Fibroblast of villous mesenchyme (primary cell): ENCODE measurements around the gene RAB39A. TPM values are rescaled to one million over a fixed set of nuclear protein-coding genes. Genes with fewer than 3 reads are reported as not detected.

ENCODE experiments used
- DNase-seq: peaks from one replicate; pipeline ENCODE4 v3.0.0-alpha.2; 2010; ENCODE audit warnings: low read depth
- H3K4me3 ChIP-seq: 2 replicates; pipeline ENCODE4 v1.5.1; 2011; ENCODE audit warnings: low read depth, mild to moderate bottlenecking, low read length
- total RNA-seq: library from RNA; depleted of rRNA; stranded (reverse); fragments of >200 nt; gene quantifications from 2 replicates; pipeline ENCODE4 v1.2.3, GENCODE V29; 2012
- TF ChIP-seq, protein P1 (sequence below): IDR thresholded peaks from 2 replicates; pipeline ENCODE4 v1.5.1; 2012; ENCODE audit warnings: low read depth, mild to moderate bottlenecking, low read length; ENCODE audit not compliant: insufficient read depth

Gene RAB39A
- total RNA-seq, 1 donor: not detected

DNA sequence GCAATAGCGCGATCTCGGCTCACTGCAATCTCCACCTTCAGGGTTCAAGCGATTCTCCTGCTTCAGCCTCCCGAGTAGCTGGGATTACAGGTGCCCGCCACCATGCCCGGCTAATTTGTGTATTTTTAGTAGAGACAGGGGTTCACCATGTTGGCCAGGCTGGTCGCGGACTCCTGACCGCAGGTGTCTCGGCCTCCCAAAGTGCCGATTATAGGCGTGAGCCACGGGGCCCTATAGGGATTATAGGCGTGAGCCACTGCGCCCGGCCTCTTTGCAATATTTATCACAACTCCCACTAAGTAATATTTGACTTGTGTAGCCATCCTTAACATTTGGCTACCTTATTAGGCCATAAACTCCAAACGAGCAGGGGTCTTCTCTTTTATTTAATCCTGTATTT is 79.6 kb downstream of the RAB39A start:
- no peak overlapping the region for H3K4me3 ChIP-seq
- no peak for DNase-seq
- TF ChIP-seq, protein P1, sequence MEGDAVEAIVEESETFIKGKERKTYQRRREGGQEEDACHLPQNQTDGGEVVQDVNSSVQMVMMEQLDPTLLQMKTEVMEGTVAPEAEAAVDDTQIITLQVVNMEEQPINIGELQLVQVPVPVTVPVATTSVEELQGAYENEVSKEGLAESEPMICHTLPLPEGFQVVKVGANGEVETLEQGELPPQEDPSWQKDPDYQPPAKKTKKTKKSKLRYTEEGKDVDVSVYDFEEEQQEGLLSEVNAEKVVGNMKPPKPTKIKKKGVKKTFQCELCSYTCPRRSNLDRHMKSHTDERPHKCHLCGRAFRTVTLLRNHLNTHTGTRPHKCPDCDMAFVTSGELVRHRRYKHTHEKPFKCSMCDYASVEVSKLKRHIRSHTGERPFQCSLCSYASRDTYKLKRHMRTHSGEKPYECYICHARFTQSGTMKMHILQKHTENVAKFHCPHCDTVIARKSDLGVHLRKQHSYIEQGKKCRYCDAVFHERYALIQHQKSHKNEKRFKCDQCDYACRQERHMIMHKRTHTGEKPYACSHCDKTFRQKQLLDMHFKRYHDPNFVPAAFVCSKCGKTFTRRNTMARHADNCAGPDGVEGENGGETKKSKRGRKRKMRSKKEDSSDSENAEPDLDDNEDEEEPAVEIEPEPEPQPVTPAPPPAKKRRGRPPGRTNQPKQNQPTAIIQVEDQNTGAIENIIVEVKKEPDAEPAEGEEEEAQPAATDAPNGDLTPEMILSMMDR: no peak

DNA sequence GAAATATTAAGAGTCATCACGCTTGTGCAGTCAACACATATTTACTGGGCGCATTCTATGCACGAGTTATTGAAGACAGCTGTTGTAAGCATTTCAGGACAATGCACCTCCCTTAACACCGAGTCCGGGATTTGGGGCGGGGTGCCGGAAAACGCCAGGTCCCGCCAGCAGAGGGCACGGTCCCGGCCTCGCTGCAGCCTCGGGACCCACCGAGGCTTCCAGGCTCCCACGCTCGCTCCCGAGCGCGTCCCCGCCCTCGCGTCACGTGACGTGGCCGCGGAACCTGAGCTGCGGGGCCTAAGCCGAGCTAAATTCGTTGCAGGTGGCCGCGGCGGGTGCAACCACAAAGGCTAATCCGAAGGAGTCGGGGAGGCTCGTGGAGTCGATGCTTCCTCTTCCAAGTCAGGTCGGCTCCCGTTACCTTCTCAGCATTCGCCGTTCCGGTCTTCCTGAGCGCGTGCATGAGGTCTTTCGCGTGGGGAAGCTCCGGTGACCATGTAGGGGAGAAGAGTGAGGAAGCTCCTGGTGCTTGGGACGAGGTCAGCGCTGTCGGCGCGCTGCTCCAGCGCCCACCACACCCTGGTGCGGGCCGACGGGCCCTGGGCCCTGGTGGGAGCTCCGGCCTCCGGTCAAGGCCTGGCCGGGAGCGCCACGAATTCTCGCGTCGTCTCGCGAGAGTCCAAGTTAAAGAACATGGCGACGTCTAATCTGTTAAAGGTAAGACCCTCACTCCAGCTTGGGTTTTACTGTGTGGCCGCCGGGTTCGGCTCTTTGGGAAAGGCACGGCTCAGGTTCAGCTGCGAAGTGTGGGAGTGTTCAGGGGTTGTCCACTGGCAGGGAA is 80.6 kb downstream of the RAB39A start, which contains the start of gene CUL5:
Gene CUL5 (plus strand): TSS at position 243 of the 841 bp plus-strand sequence. CDS start 451 bp downstream, at position 694.
- TF ChIP-seq, protein P1: peak; percentile 89
- peak; percentile 95 for DNase-seq
- peak within 1 kb of the TSS; percentile 80 for H3K4me3 ChIP-seq

DNA sequence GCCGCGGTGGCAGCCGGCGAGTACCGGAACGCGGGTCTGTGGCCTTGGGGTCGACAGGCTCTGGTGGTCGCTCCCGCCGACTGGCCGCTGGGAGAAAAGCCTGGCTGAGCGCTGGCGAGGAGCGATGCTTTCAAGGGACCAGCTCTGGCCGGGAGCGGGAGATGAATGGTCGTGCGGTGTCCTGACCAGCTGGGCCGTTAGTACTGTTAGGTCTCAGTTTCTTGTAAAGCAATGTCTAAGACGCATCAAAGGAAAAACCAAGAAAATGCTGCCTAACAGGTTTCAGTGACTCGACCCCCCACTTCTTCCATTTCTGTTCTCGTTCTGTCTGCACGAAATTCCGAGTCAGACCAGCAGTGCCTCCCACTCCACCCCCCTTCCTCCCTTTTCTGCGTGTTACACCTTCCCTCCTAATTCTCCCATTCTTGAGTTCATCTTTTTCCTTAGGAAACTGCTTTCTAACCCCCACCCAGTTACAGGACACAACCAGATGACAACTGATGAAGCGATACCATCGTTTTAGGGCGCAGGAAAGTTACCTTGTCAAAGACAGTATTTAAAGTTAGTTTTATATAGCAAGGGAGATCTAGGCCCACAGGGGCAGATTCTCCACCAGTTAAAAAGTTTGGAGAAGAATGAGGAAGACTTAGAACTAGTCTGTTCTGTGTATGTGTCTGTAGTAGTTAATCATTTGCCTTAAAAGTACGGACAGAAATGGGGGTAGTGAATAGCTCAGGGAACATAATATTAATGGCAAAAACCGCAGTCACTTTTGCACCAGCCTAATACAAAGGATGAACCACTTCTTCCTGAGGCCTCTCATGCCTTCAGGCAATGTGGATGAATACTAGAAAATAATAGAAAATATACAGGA is 81.5 kb downstream of the RAB39A start:
- TF ChIP-seq, protein P1: no peak
- H3K4me3 ChIP-seq: peak overlapping the region; percentile 80
- DNase-seq: peak; percentile 25

DNA sequence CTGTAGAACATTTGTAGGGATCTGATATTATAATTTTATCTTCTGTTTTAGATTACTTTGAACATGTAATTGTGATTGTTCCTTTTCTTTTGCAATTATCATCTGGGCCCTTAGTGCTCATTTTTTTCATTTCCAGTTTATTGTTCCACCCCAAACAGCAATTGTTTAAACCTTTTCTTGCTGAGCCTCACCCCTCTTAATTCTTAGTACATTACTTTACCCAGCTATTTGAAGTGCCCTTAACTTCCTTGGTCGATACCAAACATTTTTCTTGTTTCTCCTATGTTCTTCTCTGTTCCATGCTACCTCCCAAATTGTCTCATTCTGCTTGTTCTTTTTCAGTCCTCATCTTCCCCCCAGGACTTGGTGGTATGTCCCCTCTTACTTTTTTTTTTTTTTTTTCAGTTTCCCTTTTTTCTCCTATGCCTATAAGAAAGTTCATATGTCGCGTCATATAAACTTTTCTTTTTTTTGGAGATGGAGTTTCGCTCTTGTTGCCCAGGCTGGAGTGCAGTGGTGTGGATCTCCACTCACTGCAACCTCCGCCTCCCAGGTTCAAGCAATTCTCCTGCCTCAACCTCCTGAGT is 84.0 kb downstream of the RAB39A start:
- TF ChIP-seq, protein P1: no peak
- no peak overlapping the region for H3K4me3 ChIP-seq
- DNase-seq: no peak

Other genes with a start within 250 kb of the RAB39A start
- gene SLN, start 216.4 kb upstream of the RAB39A start, total RNA-seq: not detected in 2 replicates
- gene SLC35F2, start 69.7 kb upstream of the RAB39A start, total RNA-seq: 4.8 and 14.7 TPM in 2 replicates
- 39.9 and 61.3 TPM in 2 replicates for gene CUL5, start 80.5 kb downstream of the RAB39A start, total RNA-seq
- 70.2 and 75.1 TPM in 2 replicates for gene ACAT1, start 193.1 kb downstream of the RAB39A start, total RNA-seq